C4-2B (cell line): ENCODE data around the gene ISOC2.
A peak's percentile ranks its signal among the peaks of the same experiment; 100 is the strongest.

Experiments used
- H3K27ac ChIP-seq: fragments of 450-650 bp; 2 replicates; pipeline ENCODE4 v1.5.1; 2017
- CTCF ChIP-seq: fragments of 450-650 bp; conservative IDR thresholded peaks from 2 replicates; pipeline ENCODE4 v1.5.1; 2017; ENCODE audit warnings: mild to moderate bottlenecking
- ZFX ChIP-seq: fragments of 450-650 bp; IDR thresholded peaks from 2 replicates; pipeline ENCODE4 v1.6.1; 2017

ISOC2 gene

GRCh38 chr19:55461259-55461973, at the start of gene ISOC2:
Gene ISOC2, minus strand, starts transcription at chr19:55461642. Its CDS starts 5,156 bp downstream, at chr19:55456486.
- TF ChIP-seq ZFX: peak; percentile 57; the same call in 1 of the 2 replicates
- no peak for TF ChIP-seq CTCF
- H3K27ac ChIP-seq: peak within 1 kb of the TSS; percentile 96

- no peak overlapping the region for H3K27ac ChIP-seq
- TF ChIP-seq ZFX: no peak
- no peak for TF ChIP-seq CTCF
Observed at GRCh38 chr19:55508120-55508519, 46.7 kb upstream of the ISOC2 start.

- TF ChIP-seq CTCF (no peak), ZFX (no peak)
- no peak overlapping the region for H3K27ac ChIP-seq
Observed at GRCh38 chr19:55504981-55505380, 43.5 kb upstream of the ISOC2 start.

- H3K27ac ChIP-seq: no peak overlapping the region
Observed at GRCh38 chr19:55504252-55504603, 42.8 kb upstream of the ISOC2 start.

GRCh38 chr19:55503502-55504251, 42.2 kb upstream of the ISOC2 start:
- TF ChIP-seq CTCF: peak; percentile 95
- no peak for TF ChIP-seq ZFX
- H3K27ac ChIP-seq: peak overlapping the region; percentile 7; the same call in 1 of the 2 replicates

More at GRCh38 chr19:55504252-55504603, 42.8 kb upstream of the ISOC2 start:
- peak; percentile 74; the same call in 1 of the 2 replicates for TF ChIP-seq CTCF
- TF ChIP-seq ZFX: no peak

GRCh38 chr19:55503157-55503501, 41.7 kb upstream of the ISOC2 start:
- H3K27ac ChIP-seq: peak overlapping the region; percentile 7; the same call in 1 of the 2 replicates
- TF ChIP-seq ZFX (no peak), CTCF (no peak)

- H3K27ac ChIP-seq: no peak overlapping the region
- no peak for TF ChIP-seq CTCF
- TF ChIP-seq ZFX: no peak
Observed at GRCh38 chr19:55502197-55502952, 40.9 kb upstream of the ISOC2 start.
